Retinal pigment epithelial cell (primary cell): ENCODE data around the gene UBXN2A.

Experiments
- DNase-seq: peaks from one replicate; pipeline ENCODE4 v3.0.0-alpha.2; 2010; ENCODE audit warnings: low read depth
- H3K4me3 ChIP-seq: 2 replicates; pipeline ENCODE4 v1.5.1; 2011; ENCODE audit warnings: mild to moderate bottlenecking, low read length, control low read depth, moderate library complexity
- TF ChIP-seq, protein P1 (sequence below): conservative IDR thresholded peaks from 2 replicates; pipeline ENCODE4 v1.5.1; 2011; ENCODE audit warnings: low read depth, low read length, control low read depth, inconsistent platforms

UBXN2A gene

DNA sequence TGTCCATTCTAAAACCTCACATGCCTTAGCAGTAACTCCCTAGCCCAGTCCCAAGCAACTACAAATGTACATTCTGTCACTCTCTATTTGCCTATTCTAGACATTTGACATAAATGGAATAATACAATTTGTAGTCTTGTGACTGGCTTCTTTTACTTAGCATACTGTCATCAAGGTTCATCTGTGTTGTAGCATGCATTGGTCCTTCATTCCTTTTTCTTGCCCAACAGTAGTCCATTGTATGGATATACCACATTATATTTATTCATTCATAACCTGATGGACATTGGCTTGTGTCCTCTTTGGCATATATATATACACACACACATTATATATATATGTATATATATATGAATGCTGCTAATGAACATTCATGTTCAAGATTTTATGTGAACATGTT, 67.4 kb downstream of the UBXN2A start:
- DNase-seq, result no peak
- TF ChIP-seq, protein P1, sequence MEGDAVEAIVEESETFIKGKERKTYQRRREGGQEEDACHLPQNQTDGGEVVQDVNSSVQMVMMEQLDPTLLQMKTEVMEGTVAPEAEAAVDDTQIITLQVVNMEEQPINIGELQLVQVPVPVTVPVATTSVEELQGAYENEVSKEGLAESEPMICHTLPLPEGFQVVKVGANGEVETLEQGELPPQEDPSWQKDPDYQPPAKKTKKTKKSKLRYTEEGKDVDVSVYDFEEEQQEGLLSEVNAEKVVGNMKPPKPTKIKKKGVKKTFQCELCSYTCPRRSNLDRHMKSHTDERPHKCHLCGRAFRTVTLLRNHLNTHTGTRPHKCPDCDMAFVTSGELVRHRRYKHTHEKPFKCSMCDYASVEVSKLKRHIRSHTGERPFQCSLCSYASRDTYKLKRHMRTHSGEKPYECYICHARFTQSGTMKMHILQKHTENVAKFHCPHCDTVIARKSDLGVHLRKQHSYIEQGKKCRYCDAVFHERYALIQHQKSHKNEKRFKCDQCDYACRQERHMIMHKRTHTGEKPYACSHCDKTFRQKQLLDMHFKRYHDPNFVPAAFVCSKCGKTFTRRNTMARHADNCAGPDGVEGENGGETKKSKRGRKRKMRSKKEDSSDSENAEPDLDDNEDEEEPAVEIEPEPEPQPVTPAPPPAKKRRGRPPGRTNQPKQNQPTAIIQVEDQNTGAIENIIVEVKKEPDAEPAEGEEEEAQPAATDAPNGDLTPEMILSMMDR, result no peak
- H3K4me3 ChIP-seq, result no peak overlapping the region

DNA sequence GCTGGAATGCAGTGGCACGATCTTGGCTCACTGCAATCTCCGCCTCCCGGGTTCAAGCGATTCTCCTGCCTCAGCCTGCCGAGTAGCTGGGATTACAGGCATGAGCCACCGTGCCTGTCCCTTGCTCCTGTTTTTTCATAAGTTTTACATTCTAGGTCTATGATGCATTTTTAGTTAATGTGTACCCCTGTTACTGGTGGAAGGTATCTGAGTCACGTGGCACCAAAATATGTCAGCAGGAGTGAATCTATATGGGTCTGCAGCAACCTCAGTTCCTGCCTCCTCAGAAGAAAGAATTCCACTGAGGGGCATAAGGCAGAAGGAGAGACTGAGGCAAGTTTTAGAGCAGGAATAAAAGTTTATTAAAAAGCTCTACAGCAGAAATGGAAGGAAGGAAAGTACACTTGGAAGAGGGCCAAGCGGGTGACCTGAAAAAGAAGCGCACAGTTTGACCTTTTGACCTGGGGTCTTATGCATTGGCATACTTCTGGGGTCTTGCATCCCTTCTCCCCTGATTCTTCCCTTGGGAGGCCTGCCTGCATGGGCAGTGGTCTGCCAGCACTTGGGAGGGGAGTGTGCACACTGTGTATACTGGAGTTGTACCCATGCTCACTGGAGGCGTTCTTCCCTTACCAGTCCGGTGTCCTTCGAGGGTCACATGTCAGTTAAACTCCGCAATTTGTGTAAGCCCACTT, 68.6 kb downstream of the UBXN2A start:
- no peak for DNase-seq
- TF ChIP-seq, protein P1, result no peak
- H3K4me3 ChIP-seq, result no peak overlapping the region

DNA sequence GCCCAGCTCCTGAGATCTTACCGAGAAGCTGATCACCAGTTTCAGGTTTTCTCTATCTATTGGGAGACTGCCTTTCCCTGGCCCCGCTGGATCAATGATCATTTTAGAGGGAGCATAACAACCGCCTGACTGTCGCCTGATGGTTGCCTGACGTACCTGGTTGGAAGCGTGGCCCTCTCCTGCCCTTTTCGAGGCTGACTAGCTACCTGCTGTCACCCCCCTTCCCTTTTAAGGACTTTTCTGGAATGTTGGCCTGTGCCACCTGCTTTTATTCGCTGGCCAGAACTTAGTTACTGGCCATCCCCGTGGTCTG, 69.1 kb downstream of the UBXN2A start:
- peak overlapping the region; percentile 49 for H3K4me3 ChIP-seq
- no peak for DNase-seq
- TF ChIP-seq, protein P1, result no peak

DNA sequence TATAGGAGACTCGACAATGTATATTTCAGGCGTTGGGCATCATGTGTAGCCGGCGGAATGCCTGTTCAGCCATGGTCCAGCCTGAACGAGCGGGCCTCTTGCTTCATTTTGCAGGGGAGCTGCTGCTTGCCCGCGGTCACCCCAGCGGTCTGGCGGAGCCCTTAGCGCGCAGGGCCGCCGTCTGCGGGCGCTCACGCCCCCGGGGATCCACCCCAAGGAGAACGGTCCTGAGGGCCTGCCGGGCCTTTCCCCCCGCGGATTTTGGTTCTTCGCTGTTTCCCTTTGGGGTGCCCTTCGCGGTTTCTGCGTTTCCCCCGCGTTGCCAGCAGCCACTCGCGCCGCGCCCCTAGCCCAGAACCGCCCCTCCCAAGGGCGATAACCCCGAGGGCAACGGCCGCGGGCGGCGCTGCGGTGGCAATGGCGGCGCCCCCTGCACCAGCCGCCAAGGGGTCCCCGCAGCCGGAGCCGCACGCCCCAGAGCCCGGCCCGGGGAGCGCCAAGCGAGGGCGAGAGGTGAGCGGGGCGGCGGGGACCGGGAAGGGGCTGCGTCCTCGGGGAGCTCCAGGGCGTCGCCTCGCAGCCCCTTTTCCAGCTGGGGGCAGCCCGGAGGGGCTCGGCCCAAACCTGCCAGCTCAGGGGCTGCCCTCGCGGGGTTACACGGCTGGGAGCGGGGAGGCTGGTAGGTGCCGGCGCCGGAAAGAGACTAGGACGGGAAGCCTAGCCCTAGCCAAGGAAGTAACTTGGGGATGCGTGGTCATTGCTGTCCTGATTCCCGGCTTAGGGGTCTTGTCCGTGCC, 69.6 kb downstream of the UBXN2A start, which contains the start of gene MFSD2B:
MFSD2B (plus strand) TSS at position 406 of the 797 bp plus-strand sequence; CDS start at position 418, 12 bp downstream.
- DNase-seq, result no peak
- peak within 1 kb of the TSS; percentile 49 for H3K4me3 ChIP-seq
- TF ChIP-seq, protein P1, result no peak

DNA sequence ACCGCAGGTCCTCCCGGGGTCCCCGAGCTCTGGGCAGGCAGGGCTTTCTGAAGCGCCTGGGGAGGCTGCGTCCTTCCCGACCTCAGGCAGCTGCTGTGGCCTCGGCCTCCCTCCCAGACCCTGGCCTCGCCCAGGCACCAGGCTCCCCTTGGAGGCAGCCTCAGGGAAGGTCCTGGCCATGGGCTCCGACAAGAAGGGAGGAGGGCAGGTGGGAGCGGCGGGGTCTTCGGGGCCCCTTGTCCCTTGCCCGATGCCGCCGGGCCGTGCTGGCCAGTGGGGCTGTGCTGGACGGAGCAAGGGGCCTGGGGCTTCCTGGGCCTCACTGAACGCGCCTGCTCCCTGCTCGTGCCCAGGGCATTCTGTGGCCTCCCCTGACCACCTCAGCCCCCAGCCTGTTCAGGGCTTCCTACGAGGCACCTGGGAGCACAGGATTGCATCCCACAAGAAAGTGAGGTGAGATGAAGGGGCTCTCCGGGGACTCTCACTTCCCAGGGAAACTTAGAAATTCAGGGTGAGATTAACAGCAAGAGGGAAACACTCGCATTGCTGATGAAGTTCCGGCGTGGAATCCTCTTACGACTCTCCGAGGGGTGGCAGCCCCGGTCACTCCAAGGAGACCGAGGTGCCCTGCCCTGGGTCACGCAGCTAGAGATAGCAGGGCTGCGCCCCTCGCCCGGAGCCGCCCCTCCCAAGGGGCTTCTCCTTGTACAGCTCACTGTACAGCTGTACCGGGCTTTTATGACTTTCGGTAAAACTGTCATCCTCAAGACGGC, 70.4 kb downstream of the UBXN2A start:
- peak overlapping the region; percentile 49 for H3K4me3 ChIP-seq
- no peak for DNase-seq
- TF ChIP-seq, protein P1, result no peak

DNA sequence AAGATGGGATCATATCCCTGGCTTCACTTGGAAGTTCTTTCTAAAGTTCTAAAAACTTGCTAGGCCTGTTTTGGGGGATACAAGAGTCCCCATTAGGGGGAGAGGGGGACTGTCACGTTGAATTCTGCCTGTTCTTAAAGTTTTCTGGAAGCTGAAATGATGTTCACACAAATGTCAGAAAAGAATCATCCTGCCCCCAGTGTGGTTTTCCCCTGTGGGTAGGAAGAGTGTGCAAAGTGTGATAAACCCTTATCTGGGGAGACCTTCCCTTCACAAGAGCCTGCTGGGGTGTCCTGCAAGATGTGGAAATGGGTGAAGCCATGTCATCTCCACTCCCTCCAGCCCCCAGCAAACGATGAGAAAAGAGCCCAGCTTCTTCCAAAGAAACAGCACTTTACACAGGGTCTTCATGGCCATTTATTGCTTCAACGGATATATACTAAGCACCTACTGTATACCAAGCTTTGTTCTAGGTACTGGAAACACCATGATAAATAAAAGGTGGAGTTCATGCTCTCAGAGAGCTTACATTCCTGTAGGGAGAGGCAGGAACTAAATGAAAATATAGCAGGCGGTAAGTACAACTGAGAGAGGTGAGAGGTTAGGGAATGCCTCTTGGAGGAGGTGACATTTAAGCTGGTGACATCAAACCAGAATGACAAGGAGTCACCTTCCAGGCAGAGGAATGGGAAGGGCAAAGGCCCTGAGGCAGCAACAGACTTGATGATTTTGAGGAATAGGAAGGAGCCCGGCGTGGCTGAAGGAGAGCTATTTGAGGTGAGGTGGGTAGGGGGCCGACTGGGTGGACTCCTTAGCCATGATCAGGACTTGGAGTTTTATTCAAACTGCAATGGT, 71.2 kb downstream of the UBXN2A start:
- H3K4me3 ChIP-seq, result no peak overlapping the region
- TF ChIP-seq, protein P1, result no peak
- no peak for DNase-seq
